ENCODE data around the gene USP51. TPM values are rescaled to one million over a fixed set of nuclear protein-coding genes. Genes with fewer than 3 reads are reported as not detected.
"Not testable (repeated sequence)": the region's sequence is repeated elsewhere in the genome, so short reads cannot be mapped to it uniquely, and the experiment has no call there.

The USP51 gene
- total RNA-seq, 1 donor from 2014 or later, result 1.5 TPM

- no peak for DNase-seq
- ATAC-seq, result no peak
- intact Hi-C loops (cut with micrococcal nuclease), result no loop called here
Observed at GRCh38 chrX:55480390-55481062, 9.1 kb downstream of the USP51 start.

- DNase-seq; intact Hi-C loops (cut with micrococcal nuclease); ATAC-seq: not testable (repeated sequence)
Observed at GRCh38 chrX:55479956-55480355, 9.7 kb downstream of the USP51 start.

DNA sequence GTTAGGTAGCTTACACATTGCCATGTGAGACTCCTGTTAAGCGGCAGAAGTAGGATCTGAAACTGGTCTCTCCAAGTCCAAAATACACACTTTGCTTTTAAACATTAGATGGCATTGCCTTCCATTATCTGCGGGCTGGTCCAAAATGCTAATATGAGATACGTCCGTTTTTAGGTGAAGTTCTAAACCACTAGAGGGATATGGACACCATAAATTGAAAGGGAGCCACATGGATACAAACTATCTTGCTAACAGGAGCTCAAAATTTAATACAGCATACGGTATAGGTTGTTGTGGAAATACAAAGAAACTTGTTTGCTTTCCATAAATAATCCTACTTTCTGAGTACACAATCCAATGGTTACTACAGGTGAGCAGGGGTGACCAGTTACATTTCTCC is 23.9 kb downstream of the USP51 start:
- DNase-seq; intact Hi-C loops (cut with micrococcal nuclease); ATAC-seq: not testable (repeated sequence)

GRCh38 chrX:55465108-55465507 is 24.5 kb downstream of the USP51 start:
- DNase-seq; intact Hi-C loops (cut with micrococcal nuclease); ATAC-seq: not testable (repeated sequence)

GRCh38 chrX:55464050-55464449 is 25.6 kb downstream of the USP51 start:
- ATAC-seq; DNase-seq; intact Hi-C loops (cut with micrococcal nuclease): not testable (repeated sequence)

DNA sequence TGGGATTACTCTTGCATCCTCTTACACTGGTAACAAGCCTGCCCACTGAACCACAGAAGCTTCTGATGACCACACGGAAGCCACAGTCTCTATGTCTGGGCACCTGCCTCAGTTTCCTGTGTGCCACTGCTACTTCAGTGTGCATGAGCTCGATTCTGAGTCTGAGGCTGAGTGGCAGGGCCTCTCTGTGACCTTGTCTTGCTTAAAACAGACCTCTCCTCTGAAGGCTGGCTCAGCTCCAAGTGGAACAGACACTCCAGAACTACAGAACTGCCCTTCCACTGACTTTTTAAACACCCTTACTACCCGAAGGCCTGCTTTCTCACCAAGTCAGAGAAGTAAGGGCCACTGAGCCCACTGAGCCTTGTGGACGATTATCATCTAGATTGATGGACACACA is 29.7 kb downstream of the USP51 start:
- intact Hi-C loops (cut with micrococcal nuclease); DNase-seq: not testable (repeated sequence)
- ATAC-seq, result peak; percentile 54

GRCh38 chrX:55459426-55459825 is 30.2 kb downstream of the USP51 start:
- ATAC-seq; intact Hi-C loops (cut with micrococcal nuclease): not testable (repeated sequence)

DNA sequence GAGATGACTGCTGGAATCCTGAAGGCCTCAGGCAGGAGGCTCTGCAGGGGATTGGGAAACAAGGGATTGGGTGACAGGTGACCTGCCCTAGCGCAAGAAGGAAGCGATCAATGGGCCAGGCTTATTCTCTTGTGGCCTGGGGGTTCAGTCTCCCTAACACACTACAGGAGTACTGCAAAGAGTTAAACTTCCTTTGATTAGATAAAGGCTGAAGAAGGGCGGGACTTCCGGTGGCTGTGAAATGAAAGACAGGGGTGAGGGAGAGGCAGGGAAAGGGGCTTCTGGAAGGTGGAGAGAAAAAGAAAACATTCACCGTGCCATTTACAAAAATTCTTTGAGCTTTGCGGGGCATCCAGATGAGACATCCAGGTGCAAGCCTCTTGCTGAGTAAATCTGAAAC is 33.9 kb downstream of the USP51 start:
- DNase-seq; intact Hi-C loops (cut with micrococcal nuclease); ATAC-seq: not testable (repeated sequence)

More at GRCh38 chrX:55459426-55459825, 30.2 kb downstream of the USP51 start:
- DNase-seq, result not testable (repeated sequence)

- DNase-seq (no peak), ATAC-seq (no peak)
- intact Hi-C loops (cut with micrococcal nuclease), result no loop called here
Observed at GRCh38 chrX:55452833-55453124, 36.9 kb downstream of the USP51 start.

DNA sequence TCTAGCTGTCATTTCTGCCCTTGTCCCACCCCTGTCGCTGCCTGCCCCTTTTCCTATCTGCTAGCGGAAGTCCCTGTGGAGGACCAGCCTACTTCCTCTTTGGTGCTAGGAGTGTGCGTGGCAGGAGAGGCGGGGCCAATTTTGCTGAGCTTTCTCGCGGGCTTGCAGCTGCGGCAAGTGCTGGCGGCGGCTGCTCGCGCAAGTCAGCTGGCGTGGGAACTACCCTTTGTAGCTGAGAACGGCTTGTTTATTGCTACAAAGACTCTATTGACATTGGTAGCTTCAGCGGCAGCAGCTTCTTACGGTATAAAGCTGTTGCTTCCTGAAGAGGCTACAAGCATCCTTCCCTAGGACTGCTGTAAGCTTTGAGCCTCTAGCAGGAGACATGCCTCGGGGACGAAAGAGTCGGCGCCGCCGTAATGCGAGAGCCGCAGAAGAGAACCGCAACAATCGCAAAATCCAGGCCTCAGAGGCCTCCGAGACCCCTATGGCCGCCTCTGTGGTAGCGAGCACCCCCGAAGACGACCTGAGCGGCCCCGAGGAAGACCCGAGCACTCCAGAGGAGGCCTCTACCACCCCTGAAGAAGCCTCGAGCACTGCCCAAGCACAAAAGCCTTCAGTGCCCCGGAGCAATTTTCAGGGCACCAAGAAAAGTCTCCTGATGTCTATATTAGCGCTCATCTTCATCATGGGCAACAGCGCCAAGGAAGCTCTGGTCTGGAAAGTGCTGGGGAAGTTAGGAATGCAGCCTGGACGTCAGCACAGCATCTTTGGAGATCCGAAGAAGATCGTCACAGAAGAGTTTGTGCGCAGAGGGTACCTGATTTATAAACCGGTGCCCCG is 37.4 kb downstream of the USP51 start, which contains the start of gene MAGEH1:
Gene MAGEH1 (plus strand): TSS at position 138 of the 843 bp plus-strand sequence. CDS start 248 bp downstream, at position 386.
- DNase-seq, result peak; percentile 86
- intact Hi-C loops (cut with micrococcal nuclease), result no loop called here
- peak; percentile 100 for ATAC-seq

DNA sequence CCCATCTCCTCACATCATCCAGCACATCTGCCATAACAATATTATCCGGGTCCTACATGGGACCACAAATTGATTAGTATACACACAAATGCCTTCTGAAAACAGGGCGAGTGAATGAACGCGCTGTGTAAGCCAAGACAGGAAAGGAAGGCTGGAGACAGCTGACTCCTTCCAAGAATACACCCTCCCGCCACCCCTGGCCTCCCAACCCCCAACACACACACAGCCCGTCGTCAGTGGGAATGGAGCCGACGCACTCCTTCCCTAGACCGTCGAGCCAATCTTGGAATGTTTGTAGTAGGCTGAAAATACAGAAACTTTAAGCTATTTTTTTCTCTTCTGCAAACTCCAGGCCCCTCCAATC is 38.0 kb downstream of the USP51 start:
- no peak for DNase-seq
- intact Hi-C loops (cut with micrococcal nuclease), result no loop called here
- ATAC-seq, result peak; percentile 80

GRCh38 chrX:55451141-55451540 is 38.5 kb downstream of the USP51 start:
- DNase-seq (no peak), ATAC-seq (no peak)
- intact Hi-C loops (cut with micrococcal nuclease), result no loop called here

DNA sequence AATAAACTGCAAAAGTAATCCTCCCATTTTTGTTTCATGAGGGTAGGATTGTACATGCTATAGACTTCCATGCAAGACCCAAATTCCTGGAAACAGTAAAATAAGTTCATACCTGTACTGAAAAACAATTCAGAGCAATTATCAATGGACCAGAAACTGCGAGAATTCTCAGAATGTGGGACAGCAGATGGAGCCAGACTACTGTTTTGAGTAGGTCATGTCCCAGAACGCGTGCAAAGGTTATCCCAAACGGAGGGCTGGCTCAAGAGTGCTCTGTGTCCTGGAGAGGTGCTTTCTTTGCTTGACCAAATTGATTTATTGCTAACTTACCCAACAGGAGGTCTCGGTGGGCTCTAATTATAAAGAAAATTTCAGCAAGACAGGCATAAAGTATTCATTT is 39.4 kb downstream of the USP51 start:
- DNase-seq, result no peak
- intact Hi-C loops (cut with micrococcal nuclease), result no loop called here
- no peak for ATAC-seq

DNA sequence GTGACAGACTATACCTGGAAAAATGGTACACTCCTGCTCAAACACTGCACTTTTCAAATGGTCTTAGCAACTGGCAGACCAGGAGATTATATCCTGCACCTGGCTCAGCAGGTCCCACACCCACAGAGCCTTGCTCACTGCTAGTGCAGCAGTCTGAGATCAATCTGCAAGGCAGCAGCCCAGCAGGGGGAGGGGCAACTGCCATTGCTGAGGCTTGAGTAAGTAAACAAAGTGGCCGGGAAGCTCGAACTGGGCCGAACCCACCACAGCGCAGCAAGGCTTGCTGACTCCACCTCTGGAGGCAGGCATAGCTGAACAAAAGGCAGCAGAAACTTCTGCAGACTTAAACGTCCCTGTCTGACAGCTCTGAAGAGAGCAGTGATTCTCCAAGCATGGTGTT is 46.2 kb downstream of the USP51 start:
- DNase-seq; intact Hi-C loops (cut with micrococcal nuclease); ATAC-seq: not testable (repeated sequence)

Small RNAs within 50 kb of the gene (microRNA-seq; reads per million reads assigned to microRNA genes)
- not detected for gene MIR4536-1 (ENCODE audit: borderline number of aligned reads)
- not detected for gene MIR4536-2 (ENCODE audit: borderline number of aligned reads)

Other genes starting within 250 kb of the USP51 start
- not detected for gene PAGE3, start 224.9 kb downstream of the USP51 start, total RNA-seq
- 8.2 TPM for gene MAGEH1, start 37.7 kb downstream of the USP51 start, total RNA-seq
- gene FOXR2, start 133.6 kb upstream of the USP51 start, total RNA-seq, result not detected
- 9.9 TPM for gene RRAGB, start 227.9 kb upstream of the USP51 start, total RNA-seq

Measured in left ventricle myocardium superior (tissue), 1 donor.